SK-N-SH (cell line): ENCODE measurements around the gene CX3CL1. TPM values are rescaled to one million over a fixed set of nuclear protein-coding genes. Genes with fewer than 3 reads are reported as not detected.

Experiments used
- CTCF ChIA-PET: fragments of 300-600, 350-600 bp; formaldehyde crosslinking; extraction: SDS; loops from one replicate; lab custom pipeline; 2021; lab: Yijun Ruan, JAX
- POLR2A ChIA-PET: fragments of 350-600 bp; sonication (Branson Sonifier 250); formaldehyde crosslinking; extraction: SDS; loops from one replicate; lab custom pipeline; 2020; ENCODE audit warnings: antibody characterized with exemption, inconsistent platforms; lab: Yijun Ruan, JAX
- DNase-seq: peaks from one replicate; pipeline ENCODE4 v3.0.0; 2012
- H2AFZ ChIP-seq: fragments of 200-600 bp; sonication (generic); 2 replicates; pipeline ENCODE4 v1.8.1; 2016; ENCODE audit warnings: antibody characterized with exemption, mild to moderate bottlenecking, low read depth
- H3F3A ChIP-seq: fragments of 200-600 bp; sonication (generic); replicated peaks from 2 replicates; pipeline ENCODE3; 2016; ENCODE audit warnings: antibody characterized with exemption, mild to moderate bottlenecking; ENCODE audit not compliant: insufficient read depth
- H3K27ac ChIP-seq, 2 experiments: fragments of 200-500 bp in 1 of 2; fragments of 200-600 bp in 1 of 2; sonication (Bioruptor generic) in 1 of 2; sonication (generic), shearing (Covaris generic) in 1 of 2; 2 replicates each; pipeline versions ENCODE4 v1.5.1 to v1.6.1; 2014 to 2016; ENCODE audit warnings: low read depth in 2 of 2, inconsistent platforms in 1 of 2, low read length in 1 of 2, mild to moderate bottlenecking in 1 of 2, mixed read lengths in 1 of 2
- H3K27me3 ChIP-seq: fragments of 200-600 bp; sonication (generic), shearing (Covaris generic); 2 replicates; pipeline ENCODE4 v1.6.1; 2016; ENCODE audit warnings: mixed run types; ENCODE audit not compliant: insufficient read depth
- H3K36me3 ChIP-seq, 2 experiments: fragments of 200-500 bp in 1 of 2; fragments of 200-600 bp in 1 of 2; sonication (Bioruptor generic) in 1 of 2; sonication (generic) in 1 of 2; replicated peaks in 1 of 2; 2 replicates each; pipeline versions ENCODE3 to v1.5.1; 2014 to 2016; ENCODE audit warnings: low read length in 1 of 2, mild to moderate bottlenecking in 1 of 2; ENCODE audit not compliant: insufficient read depth in 2 of 2, control insufficient read depth in 1 of 2
- H3K4me1 ChIP-seq, 2 experiments: fragments of 200-500 bp in 1 of 2; fragments of 200-600 bp in 1 of 2; sonication (Bioruptor generic) in 1 of 2; sonication (generic), shearing (Covaris generic) in 1 of 2; 2 replicates each; pipeline versions ENCODE4 v1.5.1 to v1.6.1; 2014 to 2016; ENCODE audit warnings: low read depth in 1 of 2, low read length in 1 of 2, mixed run types in 1 of 2; ENCODE audit not compliant: insufficient read depth in 2 of 2, control insufficient read depth in 1 of 2
- H3K4me2 ChIP-seq: fragments of 200-600 bp; sonication (generic), shearing (Covaris generic); 2 replicates; pipeline ENCODE4 v1.6.1; 2017; ENCODE audit warnings: mixed run types
- H3K4me3 ChIP-seq, 2 experiments: fragments of 200-500 bp in 1 of 2; fragments of 200-600 bp in 1 of 2; sonication (Bioruptor generic) in 1 of 2; sonication (generic), shearing (Covaris generic) in 1 of 2; 2 replicates each; pipeline versions ENCODE4 v1.5.1 to v1.8.1; 2014 to 2016; ENCODE audit warnings: low read depth in 2 of 2, inconsistent platforms in 1 of 2, low read length in 1 of 2, mild to moderate bottlenecking in 1 of 2, mixed read lengths in 1 of 2, moderate library complexity in 1 of 2
- H3K79me2 ChIP-seq: fragments of 200-600 bp; sonication (generic); 2 replicates; pipeline ENCODE4 v1.8.1; 2017; ENCODE audit warnings: mild to moderate bottlenecking; ENCODE audit not compliant: insufficient read depth
- H3K9ac ChIP-seq: fragments of 200-600 bp; sonication (generic); 2 replicates; pipeline ENCODE4 v1.6.1; 2017; ENCODE audit warnings: mixed run types
- H3K9me2 ChIP-seq: fragments of 200-600 bp; sonication (generic); 2 replicates; pipeline ENCODE4 v1.6.1; 2017; ENCODE audit warnings: mixed run types
- H3K9me3 ChIP-seq: fragments of 200-600 bp; sonication (generic); 2 replicates; pipeline ENCODE4 v1.6.1; 2017; ENCODE audit warnings: mixed run types, mild to moderate bottlenecking, moderate library complexity
- H4K20me1 ChIP-seq: fragments of 200-600 bp; sonication (generic); 2 replicates; pipeline ENCODE4 v1.6.1; 2017; ENCODE audit warnings: mild to moderate bottlenecking, mixed run types; ENCODE audit not compliant: insufficient read depth
- CHD2 ChIP-seq: fragments of 150-350 bp; IDR thresholded peaks from 2 replicates; pipeline ENCODE4 v1.6.1; 2018; ENCODE audit warnings: low read length; ENCODE audit not compliant: partially characterized antibody
- ELF1 ChIP-seq: IDR thresholded peaks from 2 replicates; pipeline ENCODE4 v1.4.0; 2012
- EP300 ChIP-seq, 2 experiments: IDR thresholded peaks; 2 replicates each; pipeline versions ENCODE4 v1.4.0 to v1.6.1; 2012; ENCODE audit warnings: borderline replicate concordance in 1 of 2, low read depth in 1 of 2, low read length in 1 of 2
- IRF3 ChIP-seq: fragments of 150-350 bp; IDR thresholded peaks from 2 replicates; pipeline ENCODE4 v1.6.1; 2016; ENCODE audit warnings: mild to moderate bottlenecking, low read depth, low read length
- JUND ChIP-seq: IDR thresholded peaks from 2 replicates; pipeline ENCODE4 v1.4.0; 2012
- MAX ChIP-seq: IDR thresholded peaks from 2 replicates; pipeline ENCODE4 v1.4.0; 2012; ENCODE audit warnings: low read depth
- MXI1 ChIP-seq: IDR thresholded peaks from 2 replicates; pipeline ENCODE4 v1.6.1; 2012; ENCODE audit warnings: mild to moderate bottlenecking, low read depth, low read length, improper control_type of control experiment
- NFIC ChIP-seq: IDR thresholded peaks from 2 replicates; pipeline ENCODE4 v1.4.0; 2012; ENCODE audit warnings: borderline replicate concordance
- POLR2AphosphoS5 ChIP-seq: IDR thresholded peaks from 2 replicates; pipeline ENCODE4 v1.6.1; 2012; ENCODE audit warnings: low read depth, low read length
- REST ChIP-seq: IDR thresholded peaks from 2 replicates; pipeline ENCODE4 v1.6.1; 2012; ENCODE audit warnings: mild to moderate bottlenecking, low read depth, low read length, moderate library complexity
- RFX5 ChIP-seq: IDR thresholded peaks from 2 replicates; pipeline ENCODE4 v1.6.1; 2012; ENCODE audit warnings: mild to moderate bottlenecking, improper control_type of control experiment, low read length
- SIN3A ChIP-seq: IDR thresholded peaks from 2 replicates; pipeline ENCODE4 v1.6.1; 2012; ENCODE audit warnings: low read depth, mild to moderate bottlenecking, low read length, moderate library complexity, borderline replicate concordance
- SMC3 ChIP-seq: IDR thresholded peaks from 2 replicates; pipeline ENCODE4 v1.6.1; 2012; ENCODE audit warnings: low read depth, low read length, improper control_type of control experiment
- TEAD4 ChIP-seq: IDR thresholded peaks from 2 replicates; pipeline ENCODE4 v1.4.0; 2012; ENCODE audit warnings: mild to moderate bottlenecking, borderline replicate concordance; ENCODE audit not compliant: insufficient read depth
- YY1 ChIP-seq: IDR thresholded peaks from 2 replicates; pipeline ENCODE4 v1.4.0; 2012; ENCODE audit warnings: low read depth, mild to moderate bottlenecking
- WGBS: methylation state at CpG from one replicate; pipeline ENCODE4 v1.1.6; 2017; ENCODE audit warnings: low lambda C conversion rate; 5-methylcytosine and 5-hydroxymethylcytosine counted together
- polyA plus RNA-seq, 3 experiments: library from polyadenylated mRNA; depleted of rRNA; stranded (reverse); fragments of >200 nt; gene quantifications; 2 replicates each; pipeline ENCODE4 v1.2.3, GENCODE V29; 2012

The CX3CL1 gene
- polyA plus RNA-seq, 1 of the 3 experiments (the other 2 are of a cell fraction), result 6.8 TPM

DNA sequence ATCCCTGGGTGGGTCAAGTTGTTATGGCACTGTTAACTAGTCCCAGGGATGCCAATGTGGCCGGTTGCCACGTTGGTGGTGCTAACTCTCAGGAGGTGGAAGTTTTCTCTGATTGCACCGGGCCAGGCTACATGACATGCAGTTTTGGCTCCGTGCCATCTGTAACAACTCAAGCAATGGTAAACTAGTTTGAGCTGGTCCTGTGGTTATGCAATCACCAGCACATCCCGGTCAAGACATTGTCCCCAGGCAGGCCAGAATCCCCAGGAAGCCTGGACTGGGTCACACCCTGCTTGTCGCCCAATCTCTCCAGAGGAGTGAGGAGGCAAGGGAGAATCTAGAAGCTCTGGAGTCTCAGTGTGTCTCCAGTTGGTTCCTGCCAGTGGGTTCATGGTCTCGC, 22.2 kb downstream of the CX3CL1 start:
- CTCF ChIA-PET, result interaction anchor here (1.2 to 1.7 kb wide), 4 partner anchors 22 to 93 kb away, joined by 3 to 7 read pairs (median 4); no protein-coding TSS in a partner anchor
- H3K9me2 ChIP-seq, result no peaks in the 10 kb centered on the region
- no peak overlapping the region for H3K27ac ChIP-seq
- TF ChIP-seq ELF1 (no peak), NFIC (0 out of 2 replicates have a peak, but pooled peaks have one; percentile 26)
- no peak overlapping the region for H3K4me3 ChIP-seq
- no peak for DNase-seq
- no peak overlapping the region for H3K4me2 ChIP-seq
- WGBS, result 51% methylated on average over 6 of the region's 7 CpGs
- POLR2A ChIA-PET, result no interaction called here
- H2AFZ ChIP-seq, result no peak overlapping the region
- no peaks in the 10 kb centered on the region for H3K9me3 ChIP-seq
- no peaks in the 10 kb centered on the region for H3F3A ChIP-seq
- H3K4me1 ChIP-seq, result no peaks in the 10 kb centered on the region
- no peaks in the 10 kb centered on the region for H3K36me3 ChIP-seq
- no peak overlapping the region for H3K9ac ChIP-seq
- no peaks in the 10 kb centered on the region for H3K27me3 ChIP-seq
- H3K79me2 ChIP-seq, result no peaks in the 10 kb centered on the region
- no peaks in the 10 kb centered on the region for H4K20me1 ChIP-seq

DNA sequence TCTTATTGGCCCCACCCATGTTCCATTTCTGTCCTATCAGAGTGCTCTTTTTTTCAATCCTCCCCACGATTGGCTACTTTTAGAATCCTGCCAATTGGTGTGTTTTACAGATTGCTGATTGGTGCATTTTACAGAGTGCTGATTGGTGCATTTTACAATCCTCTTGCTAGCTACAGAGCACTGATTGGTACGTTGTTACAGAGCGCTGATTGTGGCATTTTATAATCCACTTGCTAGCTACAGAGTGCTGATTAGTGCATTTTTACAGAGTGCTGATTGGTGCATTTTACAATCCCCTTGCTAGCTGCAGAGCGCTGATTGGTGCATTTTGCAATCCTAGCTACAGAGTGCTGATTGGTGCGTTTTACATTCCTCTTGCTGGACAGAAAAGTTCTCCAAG, 22.7 kb downstream of the CX3CL1 start:
- H3K4me1 ChIP-seq, result no peaks in the 10 kb centered on the region
- TF ChIP-seq EP300 (IDR thresholded peaks at IDR 0.05; ENCODE audit: borderline replicate concordance in 1 of 2, low read depth in 1 of 2, low read length in 1 of 2) (no peak), ELF1 (no peak), POLR2AphosphoS5 (no peak), SIN3A (no peak), YY1 (no peak), MXI1 (no peak)
- TF ChIP-seq, all 33 proteins: peak for 0
- Histone ChIP-seq H3K4me2 (no peak overlapping the region), H3K9me3 (no peaks in the 10 kb centered on the region), H4K20me1 (no peaks in the 10 kb centered on the region), H3K79me2 (no peaks in the 10 kb centered on the region), H3K36me3 (no peaks in the 10 kb centered on the region), H3K27me3 (no peaks in the 10 kb centered on the region), H3K9ac (no peak overlapping the region), H3K4me3 (no peak overlapping the region), H3K27ac (no peak overlapping the region), H3F3A (no peaks in the 10 kb centered on the region), H2AFZ (no peak overlapping the region), H3K9me2 (no peaks in the 10 kb centered on the region)
- DNase-seq, result no peak
- CTCF ChIA-PET, result interaction anchor here (1.2 to 1.7 kb wide), 4 partner anchors 21 to 94 kb away, joined by 3 to 7 read pairs (median 4); no protein-coding TSS in a partner anchor
- POLR2A ChIA-PET, result no interaction called here
- WGBS, result 62% methylated on average over 5 of the region's 5 CpGs

- ChIA-PET POLR2A (no interaction called here), CTCF (no interaction called here)
- Histone ChIP-seq H3K4me3 (no peak overlapping the region), H4K20me1 (no peaks in the 10 kb centered on the region), H3K9me3 (no peaks in the 10 kb centered on the region), H3K9me2 (no peaks in the 10 kb centered on the region), H3F3A (no peaks in the 10 kb centered on the region), H3K79me2 (no peaks in the 10 kb centered on the region), H3K4me2 (no peak overlapping the region), H3K36me3 (no peaks in the 10 kb centered on the region), H3K4me1 (no peaks in the 10 kb centered on the region), H3K27me3 (no peaks in the 10 kb centered on the region), H2AFZ (no peak overlapping the region), H3K27ac (no peak overlapping the region), H3K9ac (no peak overlapping the region)
- DNase-seq, result no peak
- 71% methylated on average over 4 of the region's 4 CpGs for WGBS
- TF ChIP-seq TEAD4 (no peak), SMC3 (no peak), YY1 (no peak), IRF3 (no peak), MAX (no peak), SIN3A (no peak), CHD2 (no peak), JUND (no peak), POLR2AphosphoS5 (no peak), RFX5 (no peak), REST (no peak)
Measured at GRCh38 chr16:57396786-57397185, 24.5 kb downstream of the CX3CL1 start.
